Measurements from ENCODE around the gene MTMR10.

The MTMR10 gene

DNA sequence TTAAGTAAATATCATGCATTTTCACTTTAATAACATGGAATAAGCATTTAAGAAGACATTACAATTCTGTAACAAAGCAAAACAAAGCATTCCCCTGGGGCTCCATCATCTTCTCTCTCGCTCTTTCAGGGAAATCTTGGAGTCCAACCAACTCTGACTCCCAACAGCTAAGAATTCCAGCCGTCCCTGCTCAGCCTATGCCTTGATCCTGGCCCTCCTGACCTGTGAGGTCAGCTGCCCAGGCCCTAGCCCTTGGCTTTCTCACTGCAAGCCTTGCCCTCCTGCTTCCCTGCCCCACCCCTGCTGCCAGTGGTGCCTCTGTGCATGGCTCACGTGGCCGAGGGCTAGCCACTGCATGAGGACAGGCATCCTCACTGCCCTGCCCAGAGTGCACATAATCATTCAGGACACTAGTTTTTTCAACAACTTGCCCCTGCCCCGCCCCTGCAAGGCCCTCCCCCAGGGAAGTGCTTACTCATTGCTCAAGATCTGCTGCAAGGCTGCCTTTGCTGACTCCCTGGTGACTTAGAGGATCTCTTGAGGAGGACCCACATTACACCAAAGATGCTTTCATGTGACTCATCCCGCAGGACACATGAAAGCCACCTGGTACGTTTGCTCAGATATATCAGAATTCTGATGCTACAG lies 37.6 kb downstream of the MTMR10 start:
- DNase-seq, result no peak

DNA sequence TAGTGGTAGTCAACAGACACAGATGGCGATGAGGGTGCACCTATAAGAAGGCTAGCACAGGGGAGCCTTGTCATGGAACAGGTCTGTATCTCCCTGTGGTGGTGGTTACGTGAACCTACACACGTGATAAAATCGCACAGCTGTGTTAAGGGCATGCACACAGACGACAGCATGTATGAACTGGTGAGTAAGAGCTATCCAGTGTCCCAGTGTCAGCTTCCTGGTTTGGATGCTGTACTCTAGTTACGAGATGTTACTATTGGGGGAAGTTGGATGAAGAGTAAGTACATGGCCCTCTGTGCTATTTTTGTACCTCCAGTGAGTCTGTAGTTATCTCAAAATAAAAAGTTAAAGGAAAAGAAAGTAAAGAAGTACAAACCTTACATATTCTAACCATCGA lies 38.2 kb downstream of the MTMR10 start:
- no peak for DNase-seq

DNA sequence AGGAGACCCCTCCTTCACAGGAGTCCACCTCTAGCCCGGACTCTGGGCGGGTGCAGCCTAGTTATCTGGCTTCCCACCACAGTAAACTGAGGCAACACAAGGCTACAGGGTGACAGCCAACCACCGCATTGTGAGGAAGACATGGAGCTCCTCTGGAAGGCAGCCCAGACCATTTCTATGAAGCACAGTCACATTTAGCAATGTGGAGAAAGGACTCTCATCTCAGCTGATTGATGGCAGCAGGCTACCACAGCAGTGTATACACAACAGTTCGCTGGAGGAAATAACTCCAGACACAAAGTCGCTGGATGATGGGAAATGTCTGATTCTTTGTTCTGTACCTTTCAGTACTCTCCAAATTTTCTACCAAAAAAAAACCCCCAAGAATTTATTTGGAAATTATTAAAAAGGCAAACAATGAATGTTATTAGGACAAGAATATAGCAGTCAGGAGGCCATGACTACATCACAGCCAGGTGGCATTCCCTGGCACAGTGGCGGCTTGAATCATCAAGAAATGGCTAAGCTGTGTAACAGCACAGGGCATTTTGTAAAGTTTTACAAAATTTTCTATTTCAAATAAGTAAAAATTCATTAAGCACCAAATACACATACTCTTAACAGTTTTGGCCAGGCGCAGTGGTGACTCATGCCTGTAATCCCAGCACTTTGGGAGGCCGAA lies 47.6 kb downstream of the MTMR10 start:
- no peak for DNase-seq

DNA sequence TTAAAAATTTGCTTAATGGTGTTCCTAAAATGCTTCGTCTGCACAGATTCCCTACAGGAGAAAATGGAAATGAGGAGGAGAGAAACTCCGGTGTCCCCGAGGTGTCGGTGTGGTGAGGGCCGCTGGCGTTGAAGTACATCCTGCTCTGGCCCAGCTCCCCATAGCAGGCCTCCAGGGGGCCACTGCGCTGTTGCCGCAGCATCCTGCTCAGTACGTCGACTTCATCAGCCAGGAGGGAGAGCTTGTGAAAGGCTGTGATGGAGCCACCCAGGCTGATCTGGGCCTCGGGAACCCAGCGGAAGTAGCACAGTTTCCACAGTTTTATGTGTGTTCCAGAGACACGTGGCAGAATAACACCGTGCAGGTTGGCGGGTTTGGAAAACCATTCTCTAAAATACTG lies 49.9 kb downstream of the MTMR10 start:
- no peak for DNase-seq

DNA sequence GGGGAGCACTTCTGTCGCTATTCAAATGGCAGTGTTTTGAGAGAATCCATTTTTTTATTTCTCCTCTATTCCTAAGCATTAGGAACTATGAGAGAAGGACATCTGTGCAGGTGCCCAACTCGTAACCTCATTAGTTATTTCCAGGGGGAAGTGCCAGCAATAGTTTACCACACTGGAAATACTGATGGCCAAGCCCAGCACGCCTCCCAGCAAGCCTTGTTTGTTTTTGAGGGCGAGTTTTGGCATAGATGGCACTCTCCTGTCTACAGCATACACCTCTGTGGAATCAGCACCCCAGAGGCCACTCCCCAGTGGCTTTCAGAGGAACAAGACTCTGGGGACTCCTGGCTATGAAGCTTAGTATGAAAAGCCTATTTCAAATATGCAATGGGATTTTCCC lies 51.1 kb downstream of the MTMR10 start:
- DNase-seq, result no peak

DNA sequence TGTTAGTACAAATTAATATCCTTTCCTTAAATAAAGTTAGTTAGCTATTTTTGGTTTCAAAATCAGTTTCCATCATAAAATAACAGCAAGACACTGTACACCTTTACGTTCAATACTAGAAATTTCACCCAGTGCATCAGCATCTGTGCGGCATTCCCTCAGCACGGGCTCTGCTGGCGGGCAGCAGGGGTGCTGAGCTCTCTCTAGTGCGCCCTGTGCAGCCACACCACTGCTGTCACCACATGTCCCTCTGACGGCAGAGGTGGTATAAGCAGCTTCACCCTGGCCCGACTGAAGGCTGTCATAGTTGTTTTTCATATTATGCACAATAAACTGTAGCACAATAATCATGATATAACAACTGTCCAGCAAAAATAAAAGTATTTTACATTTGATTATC lies 52.3 kb downstream of the MTMR10 start:
- no peak for DNase-seq

DNA sequence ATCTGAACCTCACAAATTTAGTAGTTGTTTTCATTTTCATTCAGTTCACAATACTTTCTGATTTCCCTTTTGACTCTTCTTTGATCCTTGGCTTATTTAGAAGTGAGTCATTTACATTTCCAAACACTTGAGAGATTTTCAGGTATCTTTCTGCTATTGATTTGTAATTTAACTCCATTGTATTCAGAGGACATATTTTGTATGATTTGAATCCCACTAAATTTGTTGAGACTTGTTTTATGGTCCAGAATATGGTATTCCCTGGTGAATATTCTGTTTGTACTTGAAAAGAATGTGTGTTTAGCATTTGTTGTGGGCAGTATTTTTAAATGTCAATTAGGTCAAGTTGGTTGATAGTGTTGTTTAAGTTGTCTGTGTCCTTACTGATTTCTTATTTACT lies 58.1 kb downstream of the MTMR10 start:
- DNase-seq, result no peak

DNA sequence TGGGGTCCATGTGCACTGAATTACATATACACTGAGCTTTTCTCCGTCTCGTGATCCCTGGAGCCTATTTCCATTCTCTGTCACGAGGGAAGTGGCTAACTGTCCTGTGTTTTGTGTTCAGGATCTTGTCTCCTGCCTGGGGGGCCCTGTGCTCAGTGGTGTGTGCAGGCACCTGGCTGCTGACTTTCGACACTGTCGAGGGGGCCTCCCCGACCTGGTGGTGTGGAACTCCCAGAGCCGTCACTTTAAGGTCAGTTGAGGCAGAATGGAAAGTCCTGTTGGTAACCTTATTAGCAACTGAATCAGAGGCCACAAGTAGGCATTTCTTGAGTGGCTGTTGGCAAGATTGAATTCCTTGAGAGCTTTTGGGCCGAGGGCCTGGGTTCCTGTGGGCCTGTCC lies 61.0 kb downstream of the MTMR10 start:
- DNase-seq, result no peak

DNA sequence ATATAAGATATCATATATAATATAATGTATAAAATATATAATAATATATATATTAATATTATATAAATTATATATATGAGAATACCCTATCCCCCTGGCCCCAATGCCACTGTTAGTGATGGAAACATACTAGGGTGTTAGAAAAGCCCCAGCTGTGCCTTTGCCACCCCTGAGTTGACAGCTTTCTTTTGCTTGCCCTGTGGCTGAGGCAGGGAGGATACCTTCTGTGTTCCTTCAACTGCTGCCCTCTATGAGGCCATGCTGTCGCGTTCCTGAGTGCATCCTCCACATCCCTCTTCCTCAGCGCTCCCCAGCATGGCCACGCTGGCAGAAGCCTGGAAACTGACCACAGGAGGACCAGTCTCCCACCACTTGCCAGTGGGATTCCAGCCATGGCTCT lies 61.4 kb downstream of the MTMR10 start:
- no peak for DNase-seq

DNA sequence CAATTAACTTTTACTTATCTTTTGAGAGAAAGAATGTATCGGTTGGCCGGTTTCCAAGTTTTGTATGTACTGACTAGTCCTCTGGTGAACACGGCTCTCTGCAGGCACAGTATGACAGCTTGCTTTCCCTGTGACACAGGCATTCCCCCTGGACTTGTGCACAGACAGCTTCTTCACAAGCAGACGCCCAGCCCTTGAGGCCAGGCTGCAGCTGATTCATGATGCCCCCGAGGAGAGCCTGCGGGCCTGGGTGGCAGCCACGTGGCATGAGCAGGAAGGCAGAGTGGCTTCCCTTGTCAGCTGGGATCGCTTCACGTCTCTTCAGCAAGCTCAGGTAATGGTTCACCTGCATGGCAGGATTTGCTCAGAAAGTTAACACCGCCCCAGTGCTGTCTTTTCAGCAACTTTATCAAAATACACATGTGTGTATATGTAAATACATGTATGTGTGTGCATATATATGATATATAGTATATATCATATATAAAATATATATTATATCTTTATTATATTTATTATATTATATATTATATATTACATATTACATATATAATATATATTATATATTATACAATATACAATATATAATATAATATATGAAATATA lies 62.3 kb downstream of the MTMR10 start:
- no peak for DNase-seq

DNA sequence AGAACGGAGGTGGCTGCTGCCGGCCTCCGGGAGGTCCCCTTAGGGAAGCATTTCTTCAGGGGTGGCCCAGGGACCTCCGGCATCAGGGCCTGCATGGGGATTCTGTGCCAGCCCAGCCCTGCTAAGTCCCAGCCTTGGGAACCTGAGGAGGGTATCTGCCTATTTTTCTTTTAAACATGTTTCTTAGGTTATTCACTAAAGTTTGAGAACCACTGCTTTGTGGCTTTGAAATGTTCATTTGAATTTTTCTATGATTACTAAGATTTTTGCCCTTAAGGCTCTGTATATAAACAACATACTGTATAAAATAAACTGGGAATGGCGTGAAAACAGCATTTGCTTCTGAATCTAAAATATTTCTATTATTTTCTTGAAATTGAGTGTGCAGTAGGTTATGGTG lies 63.4 kb downstream of the MTMR10 start:
- DNase-seq, result no peak

DNA sequence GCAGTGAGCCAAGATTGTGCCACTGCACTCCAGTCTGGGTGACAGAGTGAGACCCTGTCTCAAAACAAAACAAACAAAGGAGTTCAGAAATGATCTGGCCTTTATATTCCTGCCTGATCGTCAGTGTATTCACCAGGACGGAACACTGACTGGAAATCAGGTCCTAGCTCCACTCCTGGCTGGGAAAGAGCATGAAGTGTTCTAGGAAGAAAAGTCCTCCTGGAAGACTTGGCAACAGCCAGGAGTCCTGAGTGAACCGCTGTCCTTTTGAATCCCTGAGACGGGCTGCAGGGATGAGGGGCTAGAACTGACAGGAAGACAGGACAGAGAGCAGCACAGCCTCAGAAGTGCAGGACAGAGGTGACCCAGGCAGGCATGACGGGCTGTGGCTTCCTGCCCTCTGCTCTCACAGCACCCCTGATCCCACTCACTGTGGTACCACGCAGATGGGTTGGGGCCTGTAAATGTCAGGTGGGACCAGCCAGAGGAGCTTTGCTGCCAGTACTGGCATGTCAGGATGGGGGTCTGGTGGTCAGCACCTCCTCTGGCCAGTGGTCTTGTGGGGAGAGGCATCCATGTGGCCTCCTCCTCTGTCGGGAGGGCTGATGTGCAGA lies 64.2 kb downstream of the MTMR10 start:
- no peak for DNase-seq

DNA sequence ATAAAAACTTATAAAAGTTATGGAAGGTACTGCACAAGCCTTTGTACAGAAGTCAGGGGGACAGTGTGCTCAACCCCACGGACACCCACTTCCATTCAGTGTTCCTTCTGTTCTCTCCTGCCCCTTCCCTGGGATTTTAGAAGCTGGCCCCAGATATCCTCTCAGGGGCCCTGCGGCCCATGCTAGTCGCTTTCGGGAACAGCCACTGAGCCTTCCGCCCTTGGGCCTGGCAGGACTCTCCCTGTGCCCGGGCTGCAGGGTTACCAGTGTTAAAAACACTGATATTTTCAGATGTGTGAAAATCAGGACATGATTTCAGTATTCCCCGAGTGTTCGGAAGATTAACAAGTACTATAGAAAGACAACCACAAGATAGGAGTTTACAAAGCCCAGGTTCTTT lies 65.3 kb downstream of the MTMR10 start:
- no peak for DNase-seq

DNA sequence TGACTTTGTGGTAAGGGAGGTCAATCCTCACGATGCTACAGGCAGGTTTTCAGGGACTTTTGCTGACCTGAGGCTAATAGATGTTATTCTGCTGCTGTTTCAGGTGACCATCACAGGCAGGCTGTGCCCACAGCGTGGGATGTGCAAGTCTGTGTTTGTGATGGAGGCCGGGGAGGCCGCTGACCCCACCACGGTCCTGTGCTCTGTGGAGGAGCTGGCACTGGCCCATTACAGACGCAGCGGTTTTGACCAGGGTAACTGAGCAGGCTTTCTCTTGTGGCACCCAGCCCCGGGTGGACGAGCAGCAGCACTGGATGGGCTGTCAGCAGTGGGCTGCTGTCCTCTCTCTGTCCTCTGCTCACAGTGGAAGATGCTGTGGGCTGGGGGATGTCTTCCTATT lies 65.7 kb downstream of the MTMR10 start:
- no peak for DNase-seq

DNA sequence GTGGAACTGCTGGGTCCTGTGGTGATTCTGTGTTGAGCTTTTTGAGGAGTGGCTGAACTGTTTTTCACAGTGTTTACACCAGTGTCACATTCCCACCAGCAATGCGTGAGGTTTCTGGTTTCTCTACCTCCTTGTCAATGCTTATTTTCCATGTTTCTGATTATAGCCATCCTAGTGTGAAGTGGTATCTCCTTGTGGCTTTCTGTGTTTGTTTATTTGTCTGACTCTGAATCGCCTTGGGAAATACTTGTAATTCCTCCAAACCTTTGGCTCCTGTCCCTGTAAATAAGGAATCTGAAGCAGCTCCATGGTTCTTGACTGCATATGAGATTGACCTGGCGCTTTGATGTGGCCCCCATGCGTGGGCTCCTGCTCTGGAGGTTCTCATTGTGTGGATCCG lies 67.1 kb downstream of the MTMR10 start:
- DNase-seq, result no peak

DNA sequence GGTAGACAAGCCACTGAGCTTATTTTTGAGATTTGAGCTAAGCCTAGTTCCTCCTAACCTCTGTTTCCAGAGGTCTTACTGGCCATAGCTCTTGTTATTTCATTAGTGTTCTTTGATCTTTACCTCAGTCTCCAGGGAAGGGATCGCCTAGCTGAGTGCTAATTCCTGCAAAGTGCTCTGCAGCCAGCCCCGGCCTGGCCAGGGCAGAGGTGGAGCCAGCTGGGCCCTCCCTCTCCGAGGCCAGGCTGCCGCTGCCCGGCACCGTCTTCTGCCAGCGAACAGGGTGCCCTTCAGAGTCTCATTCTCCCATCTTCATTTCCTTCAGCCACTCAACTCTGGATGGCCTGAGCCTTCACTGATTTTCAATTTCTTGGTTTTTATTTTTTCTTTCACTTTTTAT lies 68.0 kb downstream of the MTMR10 start:
- DNase-seq, result no peak

DNA sequence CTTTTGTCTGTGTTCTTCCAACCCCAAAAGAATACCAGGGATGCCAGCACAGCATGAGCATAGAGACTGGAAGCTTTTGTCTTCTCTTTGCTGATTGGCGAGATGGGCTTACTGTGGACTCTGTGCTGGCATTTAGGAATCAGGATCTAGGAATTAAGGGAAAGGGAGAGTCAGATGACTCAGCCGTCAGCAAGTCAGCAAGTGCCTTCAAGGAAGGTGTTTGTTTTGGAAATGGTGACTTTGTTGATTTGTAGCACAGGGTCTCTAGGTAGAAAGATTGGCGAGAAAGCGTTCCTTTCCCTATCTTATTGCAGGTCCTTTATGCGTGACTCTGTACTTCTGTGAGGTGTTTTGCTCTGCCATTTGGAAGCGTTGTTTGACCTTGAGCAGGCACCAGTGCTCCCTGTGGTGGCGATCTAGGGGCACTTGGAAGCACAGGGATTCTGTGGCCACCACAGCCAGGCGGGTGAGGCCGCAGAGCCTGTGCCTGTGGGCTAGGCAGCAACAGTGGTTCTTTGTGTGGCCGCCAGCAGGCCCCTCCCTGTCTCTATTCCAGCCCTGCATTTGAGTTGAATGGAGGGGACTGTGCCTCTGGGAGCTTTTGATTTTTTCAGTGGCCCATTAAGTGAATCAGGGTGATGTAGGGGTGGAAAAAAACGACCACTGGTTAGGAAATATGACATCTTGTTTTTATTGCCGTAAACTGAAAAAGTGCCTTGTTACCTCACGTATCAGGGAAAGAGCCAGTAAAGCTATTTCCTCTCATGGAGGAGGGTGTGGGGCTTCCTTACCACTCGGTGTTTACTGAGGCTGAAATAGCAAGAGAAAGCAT lies 68.7 kb downstream of the MTMR10 start:
- no peak for DNase-seq

DNA sequence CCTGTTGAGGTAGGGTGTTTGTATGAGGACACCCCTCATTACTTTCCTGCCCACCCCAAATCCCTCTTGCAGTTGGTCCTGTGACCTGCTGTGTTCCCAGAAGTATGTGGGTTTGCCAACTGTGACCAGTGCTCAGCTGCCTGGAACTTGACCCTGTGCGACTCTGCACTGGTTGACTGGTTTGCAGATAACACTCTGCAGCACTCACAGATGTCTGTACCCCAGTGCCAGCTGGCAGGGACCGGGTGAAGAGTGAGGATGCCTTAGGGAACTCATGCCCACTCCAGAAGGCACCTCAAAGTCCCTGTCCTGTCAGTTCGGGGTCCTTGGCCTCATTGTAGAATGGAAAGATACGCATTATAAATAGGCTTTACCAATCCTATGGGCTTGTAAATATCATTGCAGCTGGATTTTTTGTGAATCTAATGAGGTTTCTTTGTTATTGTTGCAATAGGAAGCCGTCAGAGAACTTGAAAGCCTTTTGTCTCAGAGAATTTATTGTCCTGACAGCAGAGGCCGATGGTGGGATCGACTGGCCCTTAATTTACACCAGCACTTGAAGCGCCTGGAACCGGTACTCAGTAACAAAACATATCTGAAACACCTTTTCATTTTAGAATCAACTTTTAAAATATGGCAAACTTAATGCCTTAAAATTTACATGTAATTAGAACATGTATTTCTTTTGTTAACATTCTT lies 69.5 kb downstream of the MTMR10 start:
- DNase-seq, result no peak

DNA sequence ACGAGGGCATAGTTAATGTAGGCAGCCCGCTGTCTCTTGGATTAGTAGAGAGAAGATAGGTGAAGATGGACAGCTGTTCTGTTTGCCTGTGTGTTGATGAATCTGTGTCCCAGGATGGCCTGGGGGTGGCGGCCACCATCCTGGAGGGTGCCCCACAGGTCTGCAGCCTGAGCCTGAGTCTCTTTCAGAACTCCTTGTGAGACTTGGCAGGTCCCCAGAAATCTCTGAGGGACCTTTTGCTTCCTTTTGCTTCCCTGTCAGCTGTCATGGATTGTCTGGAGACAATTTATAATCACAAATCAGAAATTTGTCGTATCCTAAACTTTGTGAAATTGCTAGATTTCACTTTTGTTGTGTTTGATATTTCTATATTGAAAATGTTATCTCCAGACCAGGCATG lies 70.3 kb downstream of the MTMR10 start:
- no peak for DNase-seq

DNA sequence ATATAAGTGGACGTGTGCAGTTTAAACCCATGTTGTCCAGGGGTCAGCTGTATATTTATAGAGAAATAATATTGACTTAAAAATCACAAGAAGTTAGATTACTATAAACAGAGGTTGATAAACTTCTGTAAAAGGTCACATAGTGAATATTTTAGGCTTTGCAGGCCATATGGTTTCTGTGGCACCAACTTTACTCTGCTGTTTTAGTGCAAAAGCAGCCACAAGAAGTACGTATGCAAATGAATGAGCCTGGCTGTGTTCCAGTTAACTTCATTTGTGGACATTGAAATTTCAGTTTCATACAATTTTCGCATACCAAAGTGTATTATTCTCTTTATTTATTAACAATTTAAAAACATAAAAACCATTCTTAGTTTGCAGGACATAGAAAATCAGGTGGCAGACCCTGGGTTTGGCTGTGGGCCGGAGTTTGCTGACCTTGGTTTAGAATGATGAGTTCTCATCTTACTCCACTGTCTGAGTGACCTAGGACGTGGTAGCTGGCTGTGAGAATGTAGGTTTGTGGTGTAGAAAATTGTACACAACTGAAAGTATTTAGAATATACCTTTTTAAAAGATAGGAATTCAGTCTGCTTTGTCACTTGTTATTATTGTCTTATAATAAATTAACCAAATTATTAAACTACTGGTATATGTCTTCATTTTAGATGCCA lies 71.4 kb downstream of the MTMR10 start:
- DNase-seq, result no peak

DNA sequence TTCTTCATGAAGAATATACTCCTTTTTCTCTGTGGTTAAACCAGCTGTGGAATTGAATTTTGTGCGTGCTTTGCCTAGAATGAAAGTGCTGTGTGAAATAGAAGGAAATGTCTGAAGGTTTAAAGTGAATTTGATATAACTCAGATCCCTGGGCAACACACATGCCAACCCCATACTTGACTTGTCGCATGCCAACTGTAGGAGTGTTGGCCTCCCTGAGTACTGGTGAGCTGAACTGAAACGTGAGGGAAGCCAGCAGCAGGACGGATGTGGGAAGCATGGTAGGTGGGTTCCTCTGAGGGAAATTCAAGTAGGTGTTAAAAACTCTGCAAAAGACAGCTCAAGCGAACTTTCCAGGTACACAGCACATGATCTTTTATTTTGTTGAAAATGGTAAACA lies 73.1 kb downstream of the MTMR10 start:
- DNase-seq, result no peak

DNA sequence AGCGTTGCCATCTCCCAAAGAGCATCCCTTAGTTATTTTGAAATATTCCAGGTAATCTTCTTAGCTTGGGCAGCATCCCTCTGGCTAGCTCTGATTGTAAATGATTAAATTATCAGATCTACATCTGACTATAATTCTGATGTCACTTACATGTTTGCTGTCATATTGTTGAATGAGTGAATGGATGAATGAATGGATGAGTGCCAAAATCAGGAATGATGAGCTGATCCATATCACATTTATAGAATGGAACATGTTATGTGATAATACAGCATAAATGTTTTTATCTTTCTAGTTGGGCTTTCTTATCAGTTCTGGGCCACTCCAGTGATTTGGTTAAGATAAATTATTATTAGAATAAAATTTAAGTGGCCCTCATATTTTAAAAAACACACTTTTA lies 73.8 kb downstream of the MTMR10 start:
- DNase-seq, result no peak
